ENCODE measurements around the gene COMMD3. TPM values are rescaled to one million over a fixed set of nuclear protein-coding genes. Genes with fewer than 3 reads are reported as not detected.

The COMMD3 gene
- total RNA-seq, 4 donors from 2014 or later, result 17.5 to 68.6 (median 24.6) TPM

- 0% methylated on average over 16 of the region's 92 CpGs; no CpG with 5 or more reads in 1 of the 2 donors for WGBS, 2 donors (ENCODE audit: low coverage in 1 of 2)
- peak overlapping the region; percentile 62 to 90 for H3K4me3 ChIP-seq
- peaks cover 0 to 41% of the 10 kb centered on the region in 2 donors for H3K36me3 ChIP-seq
- no peaks in the 10 kb centered on the region for H3K9me3 ChIP-seq
- H3K4me1 ChIP-seq, result peaks cover 10 to 48% (median 26%) of the 10 kb centered on the region in 3 donors
- H3K27ac ChIP-seq, result peak overlapping the region in 3 of 4 donors; percentile 77 to 80 (median 78)
- no peaks in the 10 kb centered on the region for H3K27me3 ChIP-seq
- peak in 2 of 4 experiments; percentile 5 to 18 for TF ChIP-seq CTCF (IDR thresholded peaks at IDR 0.05)
- TF ChIP-seq POLR2A (IDR thresholded peaks at IDR 0.05), result no peak
- TF ChIP-seq EP300 (IDR thresholded peaks at IDR 0.05), result no peak
- TF ChIP-seq POLR2AphosphoS5 (IDR thresholded peaks at IDR 0.05), result no peak
- peak; percentile 70 for ATAC-seq
Measured at GRCh38 chr10:22325272-22326144, 9.3 kb downstream of the COMMD3 start.

- 67 to 71% methylated on average over 7 to 8 of the region's 8 CpGs for WGBS, 2 donors (ENCODE audit: low coverage in 1 of 2)
- ATAC-seq, result no peak
Measured at GRCh38 chr10:22326145-22326702, 10.0 kb downstream of the COMMD3 start.

GRCh38 chr10:22329150-22329549 is 13.0 kb downstream of the COMMD3 start:
- Histone ChIP-seq H3K4me1 (peaks cover 7 to 29% (median 11%) of the 10 kb centered on the region in 3 donors), H3K27ac (no peak overlapping the region), H3K36me3 (peaks cover 0 to 45% of the 10 kb centered on the region in 2 donors), H3K9me3 (peaks cover 0 to 6% (median 0%) of the 10 kb centered on the region in 3 donors), H3K4me3 (no peak overlapping the region), H3K27me3 (peaks cover 5% of the 10 kb centered on the region)
- no peak for ATAC-seq
- TF ChIP-seq POLR2AphosphoS5 (IDR thresholded peaks at IDR 0.05) (no peak), CTCF (IDR thresholded peaks at IDR 0.05) (no peak), POLR2A (IDR thresholded peaks at IDR 0.05) (no peak)
- WGBS, 2 donors (ENCODE audit: low coverage in 1 of 2), result 88 to 100% methylated on average over 3 of the region's 3 CpGs

More at GRCh38 chr10:22326145-22326702, 10.0 kb downstream of the COMMD3 start:
- TF ChIP-seq EP300 (IDR thresholded peaks at IDR 0.05) (no peak), POLR2A (IDR thresholded peaks at IDR 0.05) (no peak), POLR2AphosphoS5 (IDR thresholded peaks at IDR 0.05) (no peak), CTCF (IDR thresholded peaks at IDR 0.05) (no peak)
- Histone ChIP-seq H3K4me3 (peak overlapping the region; percentile 62 to 90), H3K27me3 (no peaks in the 10 kb centered on the region), H3K4me1 (peaks cover 10 to 48% (median 26%) of the 10 kb centered on the region in 3 donors), H3K27ac (peak overlapping the region in 3 of 4 donors; percentile 77 to 80 (median 78)), H3K36me3 (peaks cover 0 to 45% of the 10 kb centered on the region in 2 donors), H3K9me3 (no peaks in the 10 kb centered on the region)

GRCh38 chr10:22332116-22332692 is 16.0 kb downstream of the COMMD3 start:
- no peak for ATAC-seq
- H3K27me3 ChIP-seq, result peaks cover 36% of the 10 kb centered on the region
- H3K27ac ChIP-seq, result no peak overlapping the region
- peaks cover 0 to 37% of the 10 kb centered on the region in 2 donors for H3K36me3 ChIP-seq
- H3K4me3 ChIP-seq, result no peak overlapping the region
- H3K4me1 ChIP-seq, result peaks cover 0 to 33% (median 24%) of the 10 kb centered on the region in 3 donors
- no peak for TF ChIP-seq CTCF (IDR thresholded peaks at IDR 0.05)
- no peak for TF ChIP-seq EP300 (IDR thresholded peaks at IDR 0.05)
- TF ChIP-seq POLR2A (IDR thresholded peaks at IDR 0.05), result no peak
- no peak for TF ChIP-seq POLR2AphosphoS5 (IDR thresholded peaks at IDR 0.05)
- peaks cover 0 to 12% (median 0%) of the 10 kb centered on the region in 3 donors for H3K9me3 ChIP-seq
- 90 to 92% methylated on average over 6 to 7 of the region's 7 CpGs for WGBS, 2 donors (ENCODE audit: low coverage in 1 of 2)

All from gastroesophageal sphincter (tissue), 4 donors.